HEK293T (cell line): ENCODE results near the gene MARK4.

ENCODE experiments used
- CTCF ChIA-PET: fragments of 350-600 bp; formaldehyde crosslinking; extraction: SDS; loops from one replicate; lab custom pipeline; 2021; ENCODE audit warnings: antibody characterized with exemption, inconsistent platforms; lab: Yijun Ruan, JAX
- POLR2A ChIA-PET: fragments of 350-600 bp; formaldehyde crosslinking; extraction: SDS; loops from one replicate; lab custom pipeline; 2020; ENCODE audit warnings: antibody characterized with exemption, inconsistent platforms; lab: Yijun Ruan, JAX
- DNase-seq: peaks from one replicate; pipeline ENCODE4 v3.0.0; 2012; ENCODE audit warnings: mixed read lengths; ENCODE audit errors: extremely low spot score
- ARNT ChIP-seq: fragments of 450-650 bp; IDR thresholded peaks from 2 replicates; pipeline ENCODE4 v1.6.1; 2017; ENCODE audit warnings: mild to moderate bottlenecking
- BHLHE40 ChIP-seq: fragments of 450-650 bp; IDR thresholded peaks from 2 replicates; pipeline ENCODE4 v1.6.1; 2016; ENCODE audit warnings: mild to moderate bottlenecking, moderate library complexity, borderline replicate concordance
- CTBP1 ChIP-seq: fragments of 450-650 bp; IDR thresholded peaks from 2 replicates; pipeline ENCODE4 v1.6.1; 2016; ENCODE audit warnings: borderline replicate concordance
- ELF4 ChIP-seq: fragments of 450-650 bp; IDR thresholded peaks from 2 replicates; pipeline ENCODE4 v1.6.1; 2017; ENCODE audit warnings: antibody characterized with exemption
- FOXA1 ChIP-seq: fragments of 450-650 bp; IDR thresholded peaks from 2 replicates; pipeline ENCODE4 v1.6.1; 2016; ENCODE audit warnings: mild to moderate bottlenecking
- FOXK2 ChIP-seq: fragments of 450-650 bp; IDR thresholded peaks from 2 replicates; pipeline ENCODE4 v1.6.1; 2016; ENCODE audit warnings: mild to moderate bottlenecking
- FOXM1 ChIP-seq: fragments of 450-650 bp; IDR thresholded peaks from 2 replicates; pipeline ENCODE4 v1.6.1; 2017; ENCODE audit warnings: mild to moderate bottlenecking, borderline replicate concordance
- HDGF ChIP-seq: fragments of 450-650 bp; IDR thresholded peaks from 2 replicates; pipeline ENCODE4 v1.6.1; 2017; ENCODE audit warnings: antibody characterized with exemption, borderline replicate concordance
- L3MBTL2 ChIP-seq: fragments of 450-650 bp; conservative IDR thresholded peaks from 2 replicates; pipeline ENCODE4 v1.6.1; 2016; ENCODE audit warnings: mild to moderate bottlenecking
- LEF1 ChIP-seq: fragments of 450-650 bp; IDR thresholded peaks from 2 replicates; pipeline ENCODE4 v1.6.1; 2017; ENCODE audit warnings: mild to moderate bottlenecking, borderline replicate concordance
- NFRKB ChIP-seq: fragments of 450-650 bp; IDR thresholded peaks from 2 replicates; pipeline ENCODE4 v1.6.1; 2016; ENCODE audit warnings: mild to moderate bottlenecking, moderate library complexity
- PKNOX1 ChIP-seq: fragments of 450-650 bp; IDR thresholded peaks from 2 replicates; pipeline ENCODE4 v1.6.1; 2016
- SP1 ChIP-seq: fragments of 450-650 bp; IDR thresholded peaks from 2 replicates; pipeline ENCODE4 v1.6.1; 2017
- SUZ12 ChIP-seq: fragments of 450-650 bp; IDR thresholded peaks from 2 replicates; pipeline ENCODE4 v1.6.1; 2016; ENCODE audit warnings: mild to moderate bottlenecking
- TARDBP ChIP-seq: fragments of 450-650 bp; IDR thresholded peaks from 2 replicates; pipeline ENCODE4 v1.6.1; 2016
- ZNF384 ChIP-seq: fragments of 450-650 bp; IDR thresholded peaks from 2 replicates; pipeline ENCODE4 v1.6.1; 2016

Gene MARK4

GRCh38 chr19:45290381-45290931 is 39.4 kb downstream of the MARK4 start:
- CTCF ChIA-PET: no interaction called here
- POLR2A ChIA-PET: interaction anchor here (1.4 kb wide), 1 partner anchor 10 kb away, joined by 4 read pairs; no protein-coding TSS in a partner anchor
- no peak for TF ChIP-seq ARNT
- no peak for TF ChIP-seq SP1
- no peak for TF ChIP-seq PKNOX1
- no peak for TF ChIP-seq NFRKB
- no peak for TF ChIP-seq CTBP1
- TF ChIP-seq FOXM1: no peak
- no peak for TF ChIP-seq ZNF384
- no peak for TF ChIP-seq L3MBTL2
- TF ChIP-seq ELF4: no peak
- no peak for TF ChIP-seq HDGF
- TF ChIP-seq FOXK2: no peak
- no peak for TF ChIP-seq LEF1
- no peak for TF ChIP-seq BHLHE40
- TF ChIP-seq SUZ12: no peak
- no peak for TF ChIP-seq FOXA1
- TF ChIP-seq TARDBP: no peak
- DNase-seq: no peak

GRCh38 chr19:45291834-45292233 is 40.8 kb downstream of the MARK4 start:
- TF ChIP-seq SP1: no peak
- TF ChIP-seq BHLHE40: no peak
- no peak for TF ChIP-seq LEF1
- no peak for TF ChIP-seq PKNOX1
- no peak for TF ChIP-seq ZNF384
- TF ChIP-seq SUZ12: no peak
- TF ChIP-seq CTBP1: no peak
- TF ChIP-seq ELF4: no peak
- TF ChIP-seq FOXA1: no peak
- no peak for TF ChIP-seq FOXK2
- TF ChIP-seq NFRKB: no peak
- no peak for TF ChIP-seq ARNT
- no peak for TF ChIP-seq FOXM1
- TF ChIP-seq TARDBP: no peak
- no peak for TF ChIP-seq HDGF
- TF ChIP-seq L3MBTL2: no peak
- DNase-seq: no peak
- CTCF ChIA-PET: no interaction called here
- POLR2A ChIA-PET: no interaction called here

GRCh38 chr19:45293682-45294081 is 42.6 kb downstream of the MARK4 start:
- ChIA-PET CTCF (no interaction called here), POLR2A (no interaction called here)
- DNase-seq: no peak
- TF ChIP-seq LEF1 (no peak), HDGF (no peak), ZNF384 (no peak), TARDBP (no peak), FOXA1 (no peak), BHLHE40 (no peak), ELF4 (no peak), CTBP1 (no peak), FOXM1 (no peak), PKNOX1 (no peak), FOXK2 (no peak), SUZ12 (no peak), ARNT (no peak), SP1 (no peak), L3MBTL2 (no peak), NFRKB (no peak)

GRCh38 chr19:45294291-45295029 is 43.4 kb downstream of the MARK4 start:
- TF ChIP-seq SP1: no peak
- DNase-seq: no peak
- CTCF ChIA-PET: no interaction called here
- POLR2A ChIA-PET: no interaction called here

- no peak for DNase-seq
- no peak for TF ChIP-seq LEF1
- no peak for TF ChIP-seq L3MBTL2
- TF ChIP-seq FOXA1: no peak
- TF ChIP-seq PKNOX1: no peak
- TF ChIP-seq ARNT: no peak
- TF ChIP-seq ZNF384: no peak
- TF ChIP-seq FOXK2: no peak
- no peak for TF ChIP-seq HDGF
- no peak for TF ChIP-seq FOXM1
- no peak for TF ChIP-seq SP1
- no peak for TF ChIP-seq ELF4
- no peak for TF ChIP-seq TARDBP
- TF ChIP-seq NFRKB: no peak
- no peak for TF ChIP-seq SUZ12
- TF ChIP-seq BHLHE40: no peak
- POLR2A ChIA-PET: no interaction called here
- CTCF ChIA-PET: no interaction called here
Observed at GRCh38 chr19:45295873-45296272, 44.8 kb downstream of the MARK4 start.
